PC-9 (cell line): ENCODE measurements around the gene PATJ.

Source experiments
- EZH2 ChIP-seq: fragments of 200-600 bp; sonication (generic); IDR thresholded peaks from 2 replicates; pipeline ENCODE4 v1.8.0; 2017; ENCODE audit warnings: antibody characterized with exemption, low read depth
- TF ChIP-seq, protein P1 (sequence below): fragments of 200-600 bp; sonication (generic); conservative IDR thresholded peaks from 2 replicates; pipeline ENCODE4 v1.6.1; 2017; ENCODE audit warnings: mixed run types, antibody characterized with exemption, mild to moderate bottlenecking, moderate library complexity

- TF ChIP-seq, protein P1, sequence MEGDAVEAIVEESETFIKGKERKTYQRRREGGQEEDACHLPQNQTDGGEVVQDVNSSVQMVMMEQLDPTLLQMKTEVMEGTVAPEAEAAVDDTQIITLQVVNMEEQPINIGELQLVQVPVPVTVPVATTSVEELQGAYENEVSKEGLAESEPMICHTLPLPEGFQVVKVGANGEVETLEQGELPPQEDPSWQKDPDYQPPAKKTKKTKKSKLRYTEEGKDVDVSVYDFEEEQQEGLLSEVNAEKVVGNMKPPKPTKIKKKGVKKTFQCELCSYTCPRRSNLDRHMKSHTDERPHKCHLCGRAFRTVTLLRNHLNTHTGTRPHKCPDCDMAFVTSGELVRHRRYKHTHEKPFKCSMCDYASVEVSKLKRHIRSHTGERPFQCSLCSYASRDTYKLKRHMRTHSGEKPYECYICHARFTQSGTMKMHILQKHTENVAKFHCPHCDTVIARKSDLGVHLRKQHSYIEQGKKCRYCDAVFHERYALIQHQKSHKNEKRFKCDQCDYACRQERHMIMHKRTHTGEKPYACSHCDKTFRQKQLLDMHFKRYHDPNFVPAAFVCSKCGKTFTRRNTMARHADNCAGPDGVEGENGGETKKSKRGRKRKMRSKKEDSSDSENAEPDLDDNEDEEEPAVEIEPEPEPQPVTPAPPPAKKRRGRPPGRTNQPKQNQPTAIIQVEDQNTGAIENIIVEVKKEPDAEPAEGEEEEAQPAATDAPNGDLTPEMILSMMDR = no peak
- TF ChIP-seq EZH2 = no peak
Observed at GRCh38 chr1:61956016-61956645, 213.9 kb downstream of the PATJ start.
